Measurements from ENCODE around the gene SERPINB12. TPM values are rescaled to one million over a fixed set of nuclear protein-coding genes. Genes with fewer than 3 reads are reported as not detected.

Gene SERPINB12
- total and polyA plus RNA-seq, 10 of the 15 experiments (the other 5 are each of a cell fraction or from before 2014, with no cell fraction given), result not detected

DNA sequence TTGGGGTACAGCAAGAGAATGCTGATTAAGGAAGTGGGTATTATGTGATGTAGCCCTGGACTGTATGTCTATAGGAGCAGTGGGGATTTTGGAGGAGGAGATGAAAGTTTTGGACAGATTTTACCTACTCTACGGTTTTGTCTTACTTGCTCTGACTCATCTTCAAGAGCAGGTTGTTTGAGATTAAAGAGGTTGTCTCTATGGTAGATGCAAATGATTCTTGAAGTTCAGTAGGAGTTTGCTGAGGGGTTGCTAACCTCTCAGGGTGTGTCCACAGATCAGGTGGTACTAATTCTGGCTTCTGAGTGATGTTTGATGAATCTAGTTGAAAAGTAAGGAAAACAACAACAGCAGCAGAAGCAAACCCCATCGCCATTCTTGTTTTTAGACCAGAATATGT lies 9.7 kb upstream of the SERPINB12 start:
- Histone ChIP-seq H3K9me3 (replicated peaks; ENCODE audit: control insufficient read depth, insufficient read depth, low read length) (no peaks in the 10 kb centered on the region; the same call in 2 of the 3 replicates), H3K79me2 (ENCODE audit: control insufficient read depth, insufficient read depth, low read length) (no peaks in the 10 kb centered on the region), H3K27me3 (replicated peaks in 1 of 2; ENCODE audit: control insufficient read depth in 2 of 2, insufficient read depth in 2 of 2, low read length in 1 of 2) (no peaks in the 10 kb centered on the region; a peak in 1 of 4 replicates), H3K4me3 (no peak overlapping the region), H3K9ac (ENCODE audit: control insufficient read depth, insufficient read depth, low read length) (no peak overlapping the region), H3K27ac (ENCODE audit: control insufficient read depth, insufficient read depth) (no peak overlapping the region), H3K4me1 (ENCODE audit: control insufficient read depth, insufficient read depth, low read length) (no peaks in the 10 kb centered on the region), H3K4me2 (ENCODE audit: control insufficient read depth, insufficient read depth) (no peak overlapping the region), H3K36me3 (ENCODE audit: control insufficient read depth in 2 of 2, insufficient read depth in 2 of 2, low read length in 1 of 2) (no peaks in the 10 kb centered on the region), H4K20me1 (ENCODE audit: control insufficient read depth, insufficient read depth) (no peaks in the 10 kb centered on the region), H2AFZ (ENCODE audit: control insufficient read depth, low read depth, low read length) (no peak overlapping the region)
- no peak for TF ChIP-seq CREM (IDR thresholded peaks at IDR 0.05; ENCODE audit: low read depth)
- TF ChIP-seq SP1 (IDR thresholded peaks at IDR 0.05; ENCODE audit: low read depth, low read length), result no peak
- TF ChIP-seq, protein P1, sequence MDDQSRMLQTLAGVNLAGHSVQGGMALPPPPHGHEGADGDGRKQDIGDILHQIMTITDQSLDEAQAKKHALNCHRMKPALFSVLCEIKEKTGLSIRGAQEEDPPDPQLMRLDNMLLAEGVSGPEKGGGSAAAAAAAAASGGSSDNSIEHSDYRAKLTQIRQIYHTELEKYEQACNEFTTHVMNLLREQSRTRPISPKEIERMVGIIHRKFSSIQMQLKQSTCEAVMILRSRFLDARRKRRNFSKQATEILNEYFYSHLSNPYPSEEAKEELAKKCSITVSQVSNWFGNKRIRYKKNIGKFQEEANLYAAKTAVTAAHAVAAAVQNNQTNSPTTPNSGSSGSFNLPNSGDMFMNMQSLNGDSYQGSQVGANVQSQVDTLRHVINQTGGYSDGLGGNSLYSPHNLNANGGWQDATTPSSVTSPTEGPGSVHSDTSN (IDR thresholded peaks at IDR 0.05; ENCODE audit: insufficient replicate concordance, low read depth, low read length), result no peak
- TF ChIP-seq NFYB (IDR thresholded peaks at IDR 0.05; ENCODE audit: insufficient read depth, low read depth, low read length), result no peak
- TF ChIP-seq PAX5 (IDR thresholded peaks at IDR 0.05; ENCODE audit: borderline replicate concordance, low read depth, low read length), result no peak
- no peak for TF ChIP-seq IRF4 (IDR thresholded peaks at IDR 0.05; ENCODE audit: low read depth, low read length)
- TF ChIP-seq GATAD2B (conservative IDR thresholded peaks at IDR 0.05; ENCODE audit: low read depth), result no peak
- no peak for TF ChIP-seq SIN3A (IDR thresholded peaks at IDR 0.05; ENCODE audit: low read depth, low read length)
- TF ChIP-seq, protein P2, sequence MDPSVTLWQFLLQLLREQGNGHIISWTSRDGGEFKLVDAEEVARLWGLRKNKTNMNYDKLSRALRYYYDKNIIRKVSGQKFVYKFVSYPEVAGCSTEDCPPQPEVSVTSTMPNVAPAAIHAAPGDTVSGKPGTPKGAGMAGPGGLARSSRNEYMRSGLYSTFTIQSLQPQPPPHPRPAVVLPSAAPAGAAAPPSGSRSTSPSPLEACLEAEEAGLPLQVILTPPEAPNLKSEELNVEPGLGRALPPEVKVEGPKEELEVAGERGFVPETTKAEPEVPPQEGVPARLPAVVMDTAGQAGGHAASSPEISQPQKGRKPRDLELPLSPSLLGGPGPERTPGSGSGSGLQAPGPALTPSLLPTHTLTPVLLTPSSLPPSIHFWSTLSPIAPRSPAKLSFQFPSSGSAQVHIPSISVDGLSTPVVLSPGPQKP (IDR thresholded peaks at IDR 0.05; ENCODE audit: low read depth, low read length), result no peak
- TF ChIP-seq SUPT20H (IDR thresholded peaks at IDR 0.05; ENCODE audit: borderline replicate concordance, control insufficient read depth, low read depth, low read length), result no peak
- no peak for TF ChIP-seq HDAC6 (IDR thresholded peaks at IDR 0.05; ENCODE audit: unreplicated experiment)
- TF ChIP-seq, protein P3, sequence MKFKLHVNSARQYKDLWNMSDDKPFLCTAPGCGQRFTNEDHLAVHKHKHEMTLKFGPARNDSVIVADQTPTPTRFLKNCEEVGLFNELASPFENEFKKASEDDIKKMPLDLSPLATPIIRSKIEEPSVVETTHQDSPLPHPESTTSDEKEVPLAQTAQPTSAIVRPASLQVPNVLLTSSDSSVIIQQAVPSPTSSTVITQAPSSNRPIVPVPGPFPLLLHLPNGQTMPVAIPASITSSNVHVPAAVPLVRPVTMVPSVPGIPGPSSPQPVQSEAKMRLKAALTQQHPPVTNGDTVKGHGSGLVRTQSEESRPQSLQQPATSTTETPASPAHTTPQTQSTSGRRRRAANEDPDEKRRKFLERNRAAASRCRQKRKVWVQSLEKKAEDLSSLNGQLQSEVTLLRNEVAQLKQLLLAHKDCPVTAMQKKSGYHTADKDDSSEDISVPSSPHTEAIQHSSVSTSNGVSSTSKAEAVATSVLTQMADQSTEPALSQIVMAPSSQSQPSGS (IDR thresholded peaks at IDR 0.05; ENCODE audit: low read length), result no peak
- no peak for TF ChIP-seq ESRRA (IDR thresholded peaks at IDR 0.05; ENCODE audit: low read length)
- TF ChIP-seq MTA3 (IDR thresholded peaks at IDR 0.05; ENCODE audit: borderline replicate concordance, low read length), result no peak
- TF ChIP-seq STAT1 (conservative IDR thresholded peaks at IDR 0.05), result no peak
- no peak for TF ChIP-seq ZNF384 (IDR thresholded peaks at IDR 0.05; ENCODE audit: borderline replicate concordance, low read depth, low read length)
- TF ChIP-seq ZZZ3 (IDR thresholded peaks at IDR 0.05; ENCODE audit: control insufficient read depth, insufficient read length, low read depth), result no peak
- TF ChIP-seq, protein P4, sequence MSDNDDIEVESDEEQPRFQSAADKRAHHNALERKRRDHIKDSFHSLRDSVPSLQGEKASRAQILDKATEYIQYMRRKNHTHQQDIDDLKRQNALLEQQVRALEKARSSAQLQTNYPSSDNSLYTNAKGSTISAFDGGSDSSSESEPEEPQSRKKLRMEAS (IDR thresholded peaks at IDR 0.05; ENCODE audit: low read depth, low read length), result no peak
- no peak for TF ChIP-seq CHD1 (IDR thresholded peaks at IDR 0.05; ENCODE audit: low read depth, low read length)
- no TSS peak for BruUV-seq (replicated peaks)
- POLR2A ChIA-PET, result no interaction called here
- DNase-seq (ENCODE audit: low read depth, low spot score), result no peak
- CTCF ChIA-PET, result no interaction called here
- in situ Hi-C loops (cut with MboI) (no loop called here), intact Hi-C loops (cut with micrococcal nuclease; ENCODE audit: unreplicated experiment) (no loop called here)
- no peak for FAIRE-seq
- ATAC-seq, result no peak
- SMC1A ChIA-PET (ENCODE audit: uncharacterized antibody, unreplicated experiment), result no interaction called here
- RAD21 ChIA-PET (ENCODE audit: unreplicated experiment), result interaction anchor here (0.9 kb wide), 1 partner anchor 32 kb away, joined by 3 read pairs; no protein-coding TSS in a partner anchor
- 11% methylated on average over 2 of the region's 2 CpGs for WGBS (ENCODE audit: insufficient coverage, insufficient replicate concordance, low lambda C conversion rate, missing lambda C conversion rate)

Measured in GM12878 (cell line).